Karpas-422 (cell line): Measurements from ENCODE around the gene PCP4. TPM values are rescaled to one million over a fixed set of nuclear protein-coding genes. Genes with fewer than 3 reads are reported as not detected.

Experiments used
- DNase-seq: peaks from one replicate; pipeline ENCODE4 v3.0.0-alpha.2; 2015
- H2AFZ ChIP-seq: fragments of 200-600 bp; sonication (generic); 2 replicates; pipeline ENCODE4 v1.6.1; 2014; ENCODE audit warnings: antibody characterized with exemption, low read length, mixed read lengths
- H3K27ac ChIP-seq: fragments of 200-600 bp; sonication (generic); 2 replicates; pipeline ENCODE4 v1.5.1; 2014; ENCODE audit warnings: mild to moderate bottlenecking, low read length, moderate library complexity
- H3K27me3 ChIP-seq: fragments of 200-600 bp; sonication (generic); 2 replicates; pipeline ENCODE4 v1.6.1; 2014; ENCODE audit warnings: low read length, mixed read lengths
- H3K36me3 ChIP-seq: fragments of 200-600 bp; sonication (generic); 2 replicates; pipeline ENCODE4 v1.6.1; 2014; ENCODE audit warnings: low read length, mixed read lengths; ENCODE audit not compliant: insufficient read depth
- H3K4me1 ChIP-seq: fragments of 200-600 bp; sonication (generic); 2 replicates; pipeline ENCODE4 v1.6.1; 2014; ENCODE audit warnings: mild to moderate bottlenecking, low read length, mixed read lengths
- H3K4me2 ChIP-seq: fragments of 200-600 bp; sonication (generic); 2 replicates; pipeline ENCODE4 v1.6.1; 2014; ENCODE audit warnings: low read length, low read depth, mild to moderate bottlenecking; ENCODE audit not compliant: poor library complexity, severe bottlenecking
- H3K4me3 ChIP-seq: fragments of 200-600 bp; sonication (generic); 2 replicates; pipeline ENCODE4 v1.5.1; 2014; ENCODE audit warnings: mild to moderate bottlenecking, antibody characterized with exemption, low read length, mixed read lengths
- H3K79me2 ChIP-seq: fragments of 200-600 bp; sonication (generic); 2 replicates; pipeline ENCODE4 v1.6.1; 2014; ENCODE audit warnings: mild to moderate bottlenecking, low read length, mixed read lengths
- H3K9ac ChIP-seq: fragments of 200-600 bp; sonication (generic); 2 replicates; pipeline ENCODE4 v1.6.0; 2014; ENCODE audit warnings: low read length
- H3K9me2 ChIP-seq: fragments of 200-600 bp; sonication (generic), shearing (Covaris generic); replicated peaks from 2 replicates; pipeline ENCODE4 v1.6.0; 2014; ENCODE audit warnings: mild to moderate bottlenecking, low read length, moderate library complexity; ENCODE audit not compliant: insufficient read depth
- H3K9me3 ChIP-seq: fragments of 300-700, 200-600 bp; sonication (generic); 2 replicates; pipeline ENCODE4 v1.6.1; 2014; ENCODE audit warnings: low read length, mixed read lengths
- H4K20me1 ChIP-seq: fragments of 200-600 bp; sonication (generic); 2 replicates; pipeline ENCODE4 v1.6.1; 2014; ENCODE audit warnings: mild to moderate bottlenecking, antibody characterized with exemption, low read length, low read depth; ENCODE audit not compliant: insufficient read depth
- total RNA-seq: library from RNA; depleted of rRNA; stranded (reverse); fragments of >200 nt; shearing (Covaris generic); gene quantifications from 2 replicates; pipeline ENCODE4 v1.2.3, GENCODE V29; 2014; ENCODE audit warnings: low replicate concordance

The PCP4 gene
- total RNA-seq, 1 experiment from 2014 or later: not detected

DNA sequence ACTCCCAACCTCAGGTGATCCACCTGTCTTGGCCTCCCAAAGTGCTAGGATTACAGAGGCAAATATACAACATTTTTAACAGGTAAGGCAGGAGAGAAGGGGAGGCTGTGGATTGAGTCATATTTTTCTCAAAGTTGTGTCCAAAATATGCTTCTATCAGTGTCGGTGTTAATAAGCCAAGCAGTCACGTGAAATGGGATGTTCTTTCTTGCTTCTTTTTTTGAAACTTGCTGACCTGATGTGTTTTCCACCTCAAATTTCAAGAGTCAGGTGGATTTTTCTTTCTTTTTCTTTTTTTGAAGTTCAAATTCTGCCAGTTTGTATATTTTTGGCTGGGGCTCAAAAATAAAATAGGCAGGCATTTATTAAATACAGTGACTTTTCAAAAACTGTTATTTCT is 91.5 kb downstream of the PCP4 start:
- Histone ChIP-seq H2AFZ (no peak overlapping the region), H4K20me1 (no peaks in the 10 kb centered on the region), H3K9me3 (no peaks in the 10 kb centered on the region), H3K36me3 (no peaks in the 10 kb centered on the region), H3K27me3 (no peaks in the 10 kb centered on the region; the same call in 1 of the 2 replicates), H3K9ac (no peak overlapping the region), H3K4me2 (no peak overlapping the region), H3K4me3 (no peak overlapping the region), H3K27ac (no peak overlapping the region), H3K79me2 (no peaks in the 10 kb centered on the region), H3K4me1 (no peaks in the 10 kb centered on the region), H3K9me2 (no peaks in the 10 kb centered on the region)
- DNase-seq: no peak

DNA sequence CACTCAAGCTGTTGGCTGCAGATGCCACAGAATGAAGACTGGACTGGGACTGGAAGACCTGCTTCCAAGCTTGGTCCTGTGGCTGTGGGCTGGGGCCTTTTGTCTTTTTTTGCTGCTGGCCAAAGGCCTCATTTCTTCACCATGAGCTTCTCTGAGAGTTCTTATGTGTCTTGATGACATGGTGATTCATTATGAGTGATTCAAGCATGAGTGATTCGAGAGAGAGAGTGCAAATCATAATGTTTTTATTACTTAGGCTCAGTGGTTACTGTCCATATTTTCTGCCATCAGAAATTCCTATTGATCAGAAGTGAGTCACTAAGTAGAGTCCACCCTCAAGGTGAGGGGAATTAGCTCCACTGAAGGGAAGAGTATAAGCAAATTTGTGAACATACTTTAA is 94.0 kb downstream of the PCP4 start:
- H3K9ac ChIP-seq: no peak overlapping the region
- H3K4me3 ChIP-seq: no peak overlapping the region
- no peak overlapping the region for H2AFZ ChIP-seq
- H3K4me1 ChIP-seq: no peaks in the 10 kb centered on the region
- no peaks in the 10 kb centered on the region for H3K9me3 ChIP-seq
- no peak overlapping the region for H3K27ac ChIP-seq
- no peak for DNase-seq
- H3K79me2 ChIP-seq: no peaks in the 10 kb centered on the region
- H3K27me3 ChIP-seq: no peaks in the 10 kb centered on the region; the same call in 1 of the 2 replicates
- H3K9me2 ChIP-seq: no peaks in the 10 kb centered on the region
- H3K36me3 ChIP-seq: no peaks in the 10 kb centered on the region
- no peaks in the 10 kb centered on the region for H4K20me1 ChIP-seq
- no peak overlapping the region for H3K4me2 ChIP-seq

DNA sequence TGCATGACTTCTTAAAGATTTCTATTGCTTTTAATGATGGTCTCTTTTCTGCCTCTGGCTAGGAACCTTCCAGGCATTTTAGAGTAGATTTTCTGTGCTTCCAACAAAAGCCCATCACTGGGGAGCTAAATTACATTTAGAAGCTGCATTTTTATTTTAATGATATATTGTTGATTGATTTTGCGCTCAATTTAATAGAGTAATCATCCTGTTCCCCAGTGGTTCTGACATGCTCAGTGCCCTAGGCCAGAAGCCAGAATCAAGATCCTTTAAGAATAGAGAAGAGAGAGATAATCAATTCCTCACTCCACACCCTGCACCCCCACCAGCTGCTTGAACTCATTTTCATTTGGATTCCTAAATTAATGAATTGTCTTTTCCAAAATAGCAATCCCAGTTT is 97.8 kb downstream of the PCP4 start:
- Histone ChIP-seq H3K36me3 (no peaks in the 10 kb centered on the region), H3K4me2 (no peak overlapping the region), H3K9ac (no peak overlapping the region), H3K27me3 (no peaks in the 10 kb centered on the region; the same call in 1 of the 2 replicates), H3K27ac (no peak overlapping the region), H2AFZ (no peak overlapping the region), H3K9me3 (no peaks in the 10 kb centered on the region), H3K9me2 (no peaks in the 10 kb centered on the region), H4K20me1 (no peaks in the 10 kb centered on the region), H3K79me2 (no peaks in the 10 kb centered on the region), H3K4me3 (no peak overlapping the region), H3K4me1 (no peaks in the 10 kb centered on the region)
- no peak for DNase-seq

DNA sequence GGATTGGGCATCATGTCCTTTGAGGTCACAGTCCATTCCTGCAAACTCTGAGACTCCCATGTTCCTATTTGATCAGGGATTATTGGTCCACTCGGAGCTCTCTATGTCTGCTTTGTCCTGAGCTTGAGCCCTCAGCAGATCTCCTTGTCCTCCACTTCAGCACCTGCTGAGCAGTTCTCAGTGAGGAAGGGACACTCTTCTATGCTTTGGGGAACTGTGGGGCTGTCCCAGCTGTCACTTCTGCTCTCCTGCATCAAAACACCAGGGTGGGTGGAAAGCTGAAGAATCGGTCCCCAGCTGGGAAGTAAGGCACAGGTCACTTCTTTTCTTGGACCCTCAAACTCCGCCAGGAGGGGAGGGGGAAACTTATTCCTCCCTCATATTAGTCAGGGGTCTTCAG is 99.5 kb downstream of the PCP4 start:
- no peak for DNase-seq
- Histone ChIP-seq H3K27me3 (no peaks in the 10 kb centered on the region), H3K4me1 (no peaks in the 10 kb centered on the region)

DNA sequence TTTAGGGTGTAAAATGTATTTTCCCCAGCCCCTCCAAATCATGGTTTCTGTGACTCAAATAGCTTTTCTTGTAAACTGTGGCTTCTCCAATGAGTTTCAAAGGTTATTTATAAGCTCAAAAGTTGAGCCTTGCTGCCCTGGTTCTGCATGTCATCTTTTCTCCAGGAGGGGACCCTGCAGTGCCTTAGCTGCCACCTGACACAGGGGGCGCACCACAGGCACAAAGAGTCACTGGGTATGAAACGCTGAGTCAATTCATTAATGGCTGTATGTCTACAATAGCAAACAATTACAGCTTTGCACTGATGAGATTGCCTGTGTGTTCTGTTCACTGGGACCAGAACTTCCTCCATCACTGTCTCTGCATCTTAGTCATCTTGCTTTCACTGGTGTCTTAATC is 100.8 kb downstream of the PCP4 start:
- no peaks in the 10 kb centered on the region for H3K9me2 ChIP-seq
- H3K27me3 ChIP-seq: no peaks in the 10 kb centered on the region
- no peak overlapping the region for H3K4me2 ChIP-seq
- H3K79me2 ChIP-seq: no peaks in the 10 kb centered on the region
- H3K27ac ChIP-seq: no peak overlapping the region
- H3K9ac ChIP-seq: no peak overlapping the region
- no peaks in the 10 kb centered on the region for H3K9me3 ChIP-seq
- H2AFZ ChIP-seq: no peak overlapping the region
- no peaks in the 10 kb centered on the region for H3K4me1 ChIP-seq
- no peaks in the 10 kb centered on the region for H3K36me3 ChIP-seq
- H3K4me3 ChIP-seq: no peak overlapping the region
- no peak for DNase-seq
- H4K20me1 ChIP-seq: no peaks in the 10 kb centered on the region

More for the DNA sequence above, 99.5 kb downstream of the PCP4 start:
- Histone ChIP-seq H3K9ac (no peak overlapping the region), H4K20me1 (no peaks in the 10 kb centered on the region), H3K79me2 (no peaks in the 10 kb centered on the region), H3K9me3 (no peaks in the 10 kb centered on the region), H2AFZ (no peak overlapping the region), H3K27ac (no peak overlapping the region), H3K9me2 (no peaks in the 10 kb centered on the region), H3K36me3 (no peaks in the 10 kb centered on the region), H3K4me3 (no peak overlapping the region), H3K4me2 (no peak overlapping the region)

DNA sequence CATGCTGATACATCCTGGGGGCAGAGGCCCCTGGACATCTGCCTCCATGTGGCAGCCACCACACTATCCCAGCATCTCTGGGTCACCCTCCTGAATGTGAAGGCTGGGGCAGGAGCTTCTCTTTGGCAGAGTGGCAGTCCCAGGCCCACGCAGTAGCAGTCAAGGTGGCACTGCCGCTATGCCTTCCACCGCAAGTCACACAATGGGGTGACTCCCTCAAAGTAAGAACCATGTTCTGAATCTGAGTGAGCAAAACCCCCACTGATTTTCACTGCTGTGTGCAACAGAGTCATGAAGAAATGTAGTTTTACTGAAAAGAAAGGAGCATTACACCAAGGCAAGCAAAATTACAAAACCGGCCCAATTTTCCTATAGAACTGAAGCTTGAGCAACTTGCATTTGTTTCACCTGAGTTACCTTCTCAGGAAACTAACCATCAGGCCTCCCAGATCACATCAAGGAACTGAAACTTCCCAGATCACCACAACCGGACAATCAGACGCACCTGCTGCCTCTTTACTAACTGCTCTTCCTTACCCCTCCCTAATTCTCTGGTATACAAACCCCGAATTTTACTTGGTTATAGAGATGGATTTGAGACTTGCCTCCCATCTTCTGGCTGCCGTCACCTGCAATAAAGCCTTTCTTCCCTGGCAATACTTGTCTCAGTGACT is 102.6 kb downstream of the PCP4 start:
- no peaks in the 10 kb centered on the region for H3K36me3 ChIP-seq
- no peaks in the 10 kb centered on the region for H3K27me3 ChIP-seq
- no peak overlapping the region for H3K9ac ChIP-seq
- H3K9me2 ChIP-seq: no peaks in the 10 kb centered on the region
- H3K4me3 ChIP-seq: no peak overlapping the region
- no peaks in the 10 kb centered on the region for H3K79me2 ChIP-seq
- no peak overlapping the region for H3K4me2 ChIP-seq
- H4K20me1 ChIP-seq: no peaks in the 10 kb centered on the region
- no peaks in the 10 kb centered on the region for H3K4me1 ChIP-seq
- H3K9me3 ChIP-seq: no peaks in the 10 kb centered on the region
- no peak overlapping the region for H2AFZ ChIP-seq
- DNase-seq: no peak
- no peak overlapping the region for H3K27ac ChIP-seq

DNA sequence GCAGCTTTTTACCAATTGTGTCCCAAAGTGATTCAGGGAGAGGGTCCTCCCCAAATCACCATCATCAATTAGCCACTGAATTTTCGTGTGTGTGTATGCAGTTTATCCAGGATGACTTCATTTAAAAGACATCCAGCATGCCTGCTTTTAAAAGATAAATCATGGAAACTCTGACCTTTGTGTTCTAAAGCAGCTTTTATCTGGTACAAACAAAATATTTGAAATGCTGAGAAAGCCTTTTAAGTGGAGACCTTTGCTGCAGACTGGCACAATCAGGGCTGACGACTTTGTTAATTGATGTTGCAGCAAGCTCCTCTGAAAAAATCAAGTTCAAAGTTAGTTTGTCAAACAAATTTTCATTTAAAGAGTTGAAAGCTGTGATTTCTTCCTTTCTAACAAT is 104.7 kb downstream of the PCP4 start:
- Histone ChIP-seq H3K9ac (no peak overlapping the region), H3K36me3 (no peaks in the 10 kb centered on the region), H3K79me2 (no peaks in the 10 kb centered on the region), H3K9me2 (no peaks in the 10 kb centered on the region), H3K4me3 (no peak overlapping the region), H3K4me2 (no peak overlapping the region), H3K27ac (no peak overlapping the region), H3K9me3 (no peaks in the 10 kb centered on the region), H3K27me3 (no peaks in the 10 kb centered on the region), H3K4me1 (no peaks in the 10 kb centered on the region), H4K20me1 (no peaks in the 10 kb centered on the region), H2AFZ (no peak overlapping the region)
- no peak for DNase-seq

DNA sequence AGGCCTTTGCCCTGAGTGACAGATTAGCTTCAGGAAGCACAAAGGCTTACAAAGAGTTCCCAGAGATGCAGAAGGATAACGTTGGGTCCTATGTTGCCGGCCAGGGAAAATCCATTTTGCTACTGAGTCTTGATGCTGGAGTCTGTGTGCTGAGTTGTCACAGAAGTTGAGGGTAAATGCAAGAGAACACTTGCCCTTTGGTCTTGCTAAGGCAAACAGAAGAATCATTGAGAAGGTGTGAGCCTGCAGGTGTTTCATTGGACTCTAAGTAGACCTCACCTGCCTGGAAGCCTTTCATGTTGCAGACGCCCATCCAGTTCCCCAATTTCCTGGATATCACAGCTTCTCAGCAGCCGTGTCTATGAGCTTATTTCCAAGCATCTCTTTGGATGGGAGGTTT is 105.2 kb downstream of the PCP4 start:
- Histone ChIP-seq H3K9me2 (no peaks in the 10 kb centered on the region), H3K4me1 (no peaks in the 10 kb centered on the region), H3K36me3 (no peaks in the 10 kb centered on the region), H3K9ac (no peak overlapping the region), H3K27me3 (no peaks in the 10 kb centered on the region), H4K20me1 (no peaks in the 10 kb centered on the region), H3K9me3 (no peaks in the 10 kb centered on the region), H3K4me3 (no peak overlapping the region), H3K27ac (no peak overlapping the region), H3K4me2 (no peak overlapping the region), H3K79me2 (no peaks in the 10 kb centered on the region), H2AFZ (no peak overlapping the region)
- DNase-seq: no peak
